OCI-LY7 (cell line): Measurements from ENCODE around the gene GBE1. TPM values are rescaled to one million over a fixed set of nuclear protein-coding genes. Genes with fewer than 3 reads are reported as not detected.
"Not testable (repeated sequence)": the region's sequence is repeated elsewhere in the genome, so short reads cannot be mapped to it uniquely, and the experiment has no call there.

Experiments
- BruUV-seq: library from RNA; stranded (reverse); fragments of 400-500 nt; replicated peaks from 2 replicates; lab custom pipeline; 2021; lab: Mats Ljungman, UMichigan
- CTCF ChIA-PET: fragments of 300-600 bp; sonication (Branson Sonifier 250); formaldehyde crosslinking; loops from one replicate; lab custom pipeline; 2022; ENCODE audit warnings: antibody characterized with exemption; ENCODE audit not compliant: unreplicated experiment; lab: Charles Lee
- POLR2A ChIA-PET: fragments of 300-600 bp; sonication (Branson Sonifier 250); formaldehyde crosslinking; loops from one replicate; lab custom pipeline; 2022; ENCODE audit warnings: antibody characterized with exemption; lab: Charles Lee
- DNase-seq: peaks from one replicate; pipeline ENCODE4 v3.0.0-alpha.2; 2015; ENCODE audit warnings: low spot score
- H2AFZ ChIP-seq: fragments of 200-600 bp; sonication (generic), shearing (Covaris generic); 2 replicates; pipeline ENCODE4 v1.6.1; 2014; ENCODE audit warnings: mild to moderate bottlenecking, antibody characterized with exemption, low read length, moderate library complexity
- H3K27ac ChIP-seq: fragments of 200-600 bp; sonication (generic); 2 replicates; pipeline ENCODE4 v1.5.1; 2014; ENCODE audit warnings: mixed run types, low read depth, mild to moderate bottlenecking, moderate library complexity, low read length, inconsistent platforms; ENCODE audit not compliant: poor library complexity, severe bottlenecking
- H3K36me3 ChIP-seq: fragments of 200-600 bp; sonication (generic); 2 replicates; pipeline ENCODE4 v1.6.1; 2014; ENCODE audit warnings: mild to moderate bottlenecking, antibody characterized with exemption, low read length, moderate library complexity, mixed read lengths; ENCODE audit not compliant: insufficient read depth
- H3K4me1 ChIP-seq: fragments of 200-600 bp; sonication (generic); 2 replicates; pipeline ENCODE4 v1.5.1; 2014; ENCODE audit warnings: mild to moderate bottlenecking, low read length; ENCODE audit not compliant: insufficient read depth, poor library complexity, severe bottlenecking
- H3K4me2 ChIP-seq: fragments of 200-600 bp; sonication (generic); 2 replicates; pipeline ENCODE4 v1.6.1; 2014; ENCODE audit warnings: mild to moderate bottlenecking, low read length
- H3K4me3 ChIP-seq: fragments of 200-600 bp; sonication (generic); 2 replicates; pipeline ENCODE4 v1.5.1; 2014; ENCODE audit warnings: mild to moderate bottlenecking, low read depth, low read length; ENCODE audit not compliant: poor library complexity, severe bottlenecking
- H3K79me2 ChIP-seq: fragments of 200-600 bp; sonication (generic); 2 replicates; pipeline ENCODE4 v1.6.1; 2016; ENCODE audit warnings: low read depth, mild to moderate bottlenecking, low read length, moderate library complexity, mixed read lengths; ENCODE audit not compliant: insufficient read depth
- H3K9me2 ChIP-seq: fragments of 200-600 bp; sonication (generic); 2 replicates; pipeline ENCODE4 v1.6.1; 2016; ENCODE audit warnings: mild to moderate bottlenecking, low read length, mixed read lengths; ENCODE audit not compliant: insufficient read depth
- H3K9me3 ChIP-seq: fragments of 200-600 bp; sonication (generic); 2 replicates; pipeline ENCODE4 v1.6.1; 2014; ENCODE audit warnings: mild to moderate bottlenecking, mixed run types, low read length, mixed read lengths
- H4K20me1 ChIP-seq: fragments of 200-600 bp; sonication (generic); 2 replicates; pipeline ENCODE4 v1.6.1; 2014; ENCODE audit warnings: mild to moderate bottlenecking, antibody characterized with exemption, low read length, moderate library complexity, mixed read lengths; ENCODE audit not compliant: insufficient read depth
- CTCF ChIP-seq: fragments of 200-600 bp; sonication (generic); conservative IDR thresholded peaks from 2 replicates; pipeline ENCODE4 v1.5.1; 2014; ENCODE audit warnings: mild to moderate bottlenecking, antibody characterized with exemption, low read length, moderate library complexity, mixed read lengths
- EZH2phosphoT487 ChIP-seq: fragments of 200-600 bp; sonication (generic); IDR thresholded peaks from 2 replicates; pipeline ENCODE4 v1.6.1; 2018; ENCODE audit warnings: low read depth, borderline replicate concordance, mild to moderate bottlenecking, mixed run types, antibody characterized with exemption, low read length, moderate library complexity, mixed read lengths
- intact Hi-C: fragments of 100-400 bp; cut with micrococcal nuclease; formaldehyde crosslinking; loops from one replicate; pipeline ENCODE4 v1.10.0; 2022; ENCODE audit not compliant: unreplicated experiment
- total RNA-seq, 2 experiments: library from RNA; depleted of rRNA in 1 of 2; stranded (reverse); fragments of >200 nt in 1 of 2; shearing (Covaris generic) in 1 of 2; gene quantifications; 2 replicates each; pipeline ENCODE4 v1.2.3, GENCODE V29; 2014 to 2022

The GBE1 gene
- total RNA-seq, 2 experiments from 2014 or later = 10.7 to 24.4 TPM

GRCh38 chr3:81760215-81760614 is 1.2 kb downstream of the GBE1 start:
- Histone ChIP-seq H3K4me2 (peak overlapping the region; percentile 91), H2AFZ (peak overlapping the region; percentile 98; the same call in 1 of the 2 replicates), H3K36me3 (peaks cover 24% of the 10 kb centered on the region), H3K9me2 (no peaks in the 10 kb centered on the region), H3K4me3 (peak overlapping the region; percentile 70), H3K79me2 (peaks cover 5% of the 10 kb centered on the region; the same call in 1 of the 2 replicates), H3K4me1 (peaks cover 23% of the 10 kb centered on the region), H3K27ac (peak overlapping the region; percentile 81), H4K20me1 (no peaks in the 10 kb centered on the region), H3K9me3 (peaks cover 23% of the 10 kb centered on the region; the same call in 1 of the 2 replicates)
- TSS peak; percentile 74 for BruUV-seq
- no peak for DNase-seq
- no peak for TF ChIP-seq EZH2phosphoT487
- TF ChIP-seq CTCF = no peak
- intact Hi-C loops = loop anchor here (10.0 kb wide), 1 partner anchor 265 kb away; no protein-coding TSS in a partner anchor
- ChIA-PET CTCF (no interaction called here), POLR2A (interaction anchor here (1.0 to 1.5 kb wide), 2 partner anchors 9 to 16 kb away, joined by 4 read pairs; no protein-coding TSS in a partner anchor)

DNA sequence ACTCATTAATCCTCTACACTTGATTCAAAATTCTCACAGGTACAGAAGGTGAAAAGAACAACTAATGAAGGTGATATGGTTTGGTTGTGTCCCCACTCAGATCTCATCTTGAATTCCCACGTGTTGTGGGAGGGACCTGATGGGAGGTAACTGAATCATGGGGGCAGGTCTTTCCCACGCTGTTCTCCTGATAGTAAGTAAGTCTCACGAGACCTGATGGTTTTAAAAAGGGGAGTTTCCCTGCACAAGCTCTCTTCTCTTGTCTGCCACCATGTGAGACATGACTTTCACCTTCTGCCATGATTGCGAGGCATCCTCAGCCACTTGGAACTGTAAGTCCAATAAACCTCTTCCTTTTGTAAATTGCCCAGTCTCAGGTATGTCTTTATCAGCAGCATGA is 2.7 kb downstream of the GBE1 start:
- H3K9me3 ChIP-seq = peaks cover 33% of the 10 kb centered on the region
- peaks cover 28% of the 10 kb centered on the region for H3K36me3 ChIP-seq
- H3K4me3 ChIP-seq, H2AFZ ChIP-seq, POLR2A ChIA-PET, DNase-seq, intact Hi-C loops, H3K4me2 ChIP-seq, H4K20me1 ChIP-seq, CTCF ChIA-PET, H3K9me2 ChIP-seq, H3K79me2 ChIP-seq, H3K27ac ChIP-seq, BruUV-seq: not testable (repeated sequence)
- H3K4me1 ChIP-seq = peaks cover 23% of the 10 kb centered on the region

GRCh38 chr3:81758275-81758674 is 3.2 kb downstream of the GBE1 start:
- BruUV-seq = no TSS peak
- Histone ChIP-seq H3K79me2 (peaks cover 5% of the 10 kb centered on the region; the same call in 1 of the 2 replicates), H2AFZ (no peak overlapping the region), H3K4me1 (peaks cover 23% of the 10 kb centered on the region), H4K20me1 (no peaks in the 10 kb centered on the region), H3K27ac (no peak overlapping the region), H3K36me3 (peaks cover 28% of the 10 kb centered on the region), H3K4me3 (no peak overlapping the region), H3K4me2 (no peak overlapping the region), H3K9me2 (no peaks in the 10 kb centered on the region), H3K9me3 (peaks cover 33% of the 10 kb centered on the region)
- intact Hi-C loops = no loop called here
- ChIA-PET POLR2A (no interaction called here), CTCF (no interaction called here)
- no peak for TF ChIP-seq EZH2phosphoT487
- no peak for TF ChIP-seq CTCF
- no peak for DNase-seq
